Gastrocnemius medialis (tissue), 4 donors: Measurements from ENCODE around the gene SDHAF3. TPM values are rescaled to one million over a fixed set of nuclear protein-coding genes. Genes with fewer than 3 reads are reported as not detected.

Experiments used
- ATAC-seq, 2 donors: fragments of 150-250 bp; one replicate each; pipeline ENCODE4 v1.9.1; 2016
- DNase-seq, 2 donors: peaks; one replicate each; pipeline ENCODE4 v3.0.0-alpha.2; 2019
- H3K27ac ChIP-seq, 4 donors: fragments of 200-600 bp; sonication (generic); 1 replicate in 1 of 4; 2 replicates in 3 of 4; pipeline ENCODE4 v1.5.1; 2016 to 2018; ENCODE audit warnings: mild to moderate bottlenecking in 2 of 4, moderate library complexity in 1 of 4
- H3K27me3 ChIP-seq, 3 donors: fragments of 200-600 bp; sonication (generic) in 2 of 3; 1 replicate in 1 of 3; 2 replicates in 2 of 3; pipeline versions ENCODE4 v1.5.1 to v1.6.0; 2016 to 2019; ENCODE audit warnings: mild to moderate bottlenecking in 1 of 3, moderate library complexity in 1 of 3
- H3K36me3 ChIP-seq, 2 donors: fragments of 200-600 bp; sonication (generic) in 1 of 2; one replicate each; pipeline ENCODE4 v1.5.1; 2017 to 2018
- H3K4me1 ChIP-seq, 2 donors: fragments of 200-600 bp; sonication (generic) in 1 of 2; one replicate each; pipeline ENCODE4 v1.5.1; 2016 to 2017; ENCODE audit warnings: mild to moderate bottlenecking in 2 of 2
- H3K4me3 ChIP-seq, 4 donors: fragments of 200-600 bp; sonication (generic) in 3 of 4; 1 replicate in 1 of 4; 2 replicates in 3 of 4; pipeline ENCODE4 v1.5.1; 2016 to 2019; ENCODE audit warnings: mild to moderate bottlenecking in 2 of 4
- H3K9me3 ChIP-seq, 3 donors: fragments of 200-600 bp; sonication (generic) in 2 of 3; 1 replicate in 1 of 3; 2 replicates in 2 of 3; pipeline ENCODE4 v1.5.1; 2016 to 2019
- POLR2A ChIP-seq, 2 donors: fragments of 450-650 bp; IDR thresholded peaks; one replicate each; pipeline ENCODE4 v1.6.1; 2017; ENCODE audit warnings: antibody characterized with exemption in 2 of 2, mild to moderate bottlenecking in 2 of 2, moderate library complexity in 2 of 2
- in situ Hi-C, 4 donors: fragments of 200-750 bp; cut with MboI; loops; one replicate each; pipeline versions ENCODE4 v1.15.0 to v1.8.0; 2017; ENCODE audit warnings: low sequenced_read_pairs in 4 of 4
- intact Hi-C: fragments of 100-400 bp; cut with DNase I; formaldehyde crosslinking; loops from one replicate; pipeline ENCODE4 v1.15.1; 2023; ENCODE audit warnings: low total_unique reads
- total RNA-seq, 4 donors: library from RNA; depleted of rRNA; stranded (reverse); fragments of >200 nt; gene quantifications; one replicate each; pipeline versions ENCODE4 v1.1.0 to v1.2.3, GENCODE V29; 2016
- TF ChIP-seq, protein P1 (sequence below), 5 experiments: fragments of 450-650 bp in 3 of 5; fragments of 200-600 bp in 2 of 5; sonication (generic) in 2 of 5; IDR thresholded peaks in 4 of 5; conservative IDR thresholded peaks in 1 of 5; 1 replicate in 4 of 5; 2 replicates in 1 of 5; pipeline ENCODE4 v1.5.1; 2016 to 2019; ENCODE audit warnings: antibody characterized with exemption in 5 of 5, mild to moderate bottlenecking in 3 of 5, moderate library complexity in 3 of 5

The SDHAF3 gene
- total RNA-seq, 4 donors from 2014 or later, result 3.9 to 12.4 (median 6.4) TPM

DNA sequence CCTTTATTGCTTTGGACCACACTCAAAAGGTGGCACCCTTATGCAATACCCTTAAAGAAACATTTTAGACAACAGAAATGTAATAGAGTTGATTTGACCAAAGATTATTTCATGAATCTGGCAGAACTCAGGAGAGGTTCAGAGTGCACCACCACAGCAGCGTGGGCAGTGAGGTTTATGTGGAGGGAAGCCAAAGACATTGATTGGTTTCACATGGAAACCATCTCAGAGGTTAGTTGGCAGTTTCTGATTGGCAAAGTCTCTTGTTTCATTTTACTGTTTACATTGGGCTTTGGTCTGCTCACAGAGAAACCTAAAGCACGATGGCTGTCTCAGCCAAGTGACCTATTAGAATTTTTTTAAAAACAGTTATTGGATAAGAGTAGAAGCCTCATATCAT, 101.3 kb downstream of the SDHAF3 start:
- no peak for TF ChIP-seq POLR2A (IDR thresholded peaks at IDR 0.05)
- TF ChIP-seq, protein P1, sequence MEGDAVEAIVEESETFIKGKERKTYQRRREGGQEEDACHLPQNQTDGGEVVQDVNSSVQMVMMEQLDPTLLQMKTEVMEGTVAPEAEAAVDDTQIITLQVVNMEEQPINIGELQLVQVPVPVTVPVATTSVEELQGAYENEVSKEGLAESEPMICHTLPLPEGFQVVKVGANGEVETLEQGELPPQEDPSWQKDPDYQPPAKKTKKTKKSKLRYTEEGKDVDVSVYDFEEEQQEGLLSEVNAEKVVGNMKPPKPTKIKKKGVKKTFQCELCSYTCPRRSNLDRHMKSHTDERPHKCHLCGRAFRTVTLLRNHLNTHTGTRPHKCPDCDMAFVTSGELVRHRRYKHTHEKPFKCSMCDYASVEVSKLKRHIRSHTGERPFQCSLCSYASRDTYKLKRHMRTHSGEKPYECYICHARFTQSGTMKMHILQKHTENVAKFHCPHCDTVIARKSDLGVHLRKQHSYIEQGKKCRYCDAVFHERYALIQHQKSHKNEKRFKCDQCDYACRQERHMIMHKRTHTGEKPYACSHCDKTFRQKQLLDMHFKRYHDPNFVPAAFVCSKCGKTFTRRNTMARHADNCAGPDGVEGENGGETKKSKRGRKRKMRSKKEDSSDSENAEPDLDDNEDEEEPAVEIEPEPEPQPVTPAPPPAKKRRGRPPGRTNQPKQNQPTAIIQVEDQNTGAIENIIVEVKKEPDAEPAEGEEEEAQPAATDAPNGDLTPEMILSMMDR (IDR thresholded peaks at IDR 0.05 in 4 of 5, conservative IDR thresholded peaks at IDR 0.05 in 1 of 5), result no peak
- no peaks in the 10 kb centered on the region for H3K9me3 ChIP-seq
- H3K27me3 ChIP-seq, result no peaks in the 10 kb centered on the region
- intact Hi-C loops (no loop called here), in situ Hi-C loops (no loop called here)
- DNase-seq (no peak), ATAC-seq (no peak)
- no peak overlapping the region for H3K4me3 ChIP-seq
- no peak overlapping the region for H3K27ac ChIP-seq
- H3K36me3 ChIP-seq, result no peaks in the 10 kb centered on the region
- no peaks in the 10 kb centered on the region for H3K4me1 ChIP-seq

DNA sequence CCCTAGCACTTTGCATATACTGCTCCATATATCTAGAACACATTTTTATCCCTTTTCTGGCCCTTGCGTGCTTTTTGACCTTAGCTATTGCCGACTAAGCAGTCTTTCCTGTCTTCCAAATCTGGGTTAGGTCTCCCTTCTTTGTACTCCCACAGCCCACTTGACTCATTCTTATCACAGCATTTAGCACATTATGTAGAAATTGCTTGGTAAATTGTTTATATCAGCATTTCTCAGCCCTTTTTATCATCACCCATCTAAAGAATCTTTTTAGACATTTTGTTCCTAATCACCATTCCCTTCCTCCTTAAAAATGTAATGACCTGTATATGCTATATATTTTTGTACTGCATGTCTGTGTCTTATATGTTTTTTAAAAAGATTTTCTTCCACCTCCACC, 101.7 kb downstream of the SDHAF3 start:
- H3K9me3 ChIP-seq, result no peaks in the 10 kb centered on the region
- in situ Hi-C loops (no loop called here), intact Hi-C loops (no loop called here)
- H3K36me3 ChIP-seq, result no peaks in the 10 kb centered on the region
- DNase-seq (no peak), ATAC-seq (no peak)
- no peaks in the 10 kb centered on the region for H3K4me1 ChIP-seq
- no peak overlapping the region for H3K4me3 ChIP-seq
- TF ChIP-seq, protein P1 (IDR thresholded peaks at IDR 0.05 in 4 of 5, conservative IDR thresholded peaks at IDR 0.05 in 1 of 5), result no peak
- no peak for TF ChIP-seq POLR2A (IDR thresholded peaks at IDR 0.05)
- H3K27ac ChIP-seq, result no peak overlapping the region
- H3K27me3 ChIP-seq, result no peaks in the 10 kb centered on the region

DNA sequence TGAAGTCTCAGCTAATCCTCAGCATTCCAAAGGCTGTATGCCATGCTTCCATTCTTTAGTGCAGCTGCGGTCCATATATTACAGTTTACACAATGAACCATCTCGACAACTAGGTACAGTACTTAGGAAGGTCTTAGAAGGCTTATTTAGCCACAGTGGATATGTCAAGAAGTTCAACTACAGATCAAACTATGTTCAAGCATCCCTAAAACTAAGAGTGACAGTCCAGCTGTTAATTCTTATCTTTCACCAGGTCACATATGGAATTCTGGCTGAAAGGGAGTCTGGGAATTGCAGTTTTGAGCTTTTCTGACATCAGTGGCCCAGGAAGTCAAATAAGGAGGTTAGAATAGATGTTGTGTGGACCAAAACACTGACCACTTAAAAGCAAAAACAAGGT, 106.8 kb downstream of the SDHAF3 start:
- in situ Hi-C loops, result no loop called here
- Histone ChIP-seq H3K9me3 (no peaks in the 10 kb centered on the region), H3K4me1 (no peaks in the 10 kb centered on the region), H3K36me3 (no peaks in the 10 kb centered on the region), H3K27me3 (no peaks in the 10 kb centered on the region), H3K4me3 (no peak overlapping the region), H3K27ac (no peak overlapping the region)
- DNase-seq (no peak), ATAC-seq (no peak)
- intact Hi-C loops, result no loop called here
- TF ChIP-seq, protein P1 (IDR thresholded peaks at IDR 0.05 in 4 of 5, conservative IDR thresholded peaks at IDR 0.05 in 1 of 5), result no peak
- TF ChIP-seq POLR2A (IDR thresholded peaks at IDR 0.05), result no peak

DNA sequence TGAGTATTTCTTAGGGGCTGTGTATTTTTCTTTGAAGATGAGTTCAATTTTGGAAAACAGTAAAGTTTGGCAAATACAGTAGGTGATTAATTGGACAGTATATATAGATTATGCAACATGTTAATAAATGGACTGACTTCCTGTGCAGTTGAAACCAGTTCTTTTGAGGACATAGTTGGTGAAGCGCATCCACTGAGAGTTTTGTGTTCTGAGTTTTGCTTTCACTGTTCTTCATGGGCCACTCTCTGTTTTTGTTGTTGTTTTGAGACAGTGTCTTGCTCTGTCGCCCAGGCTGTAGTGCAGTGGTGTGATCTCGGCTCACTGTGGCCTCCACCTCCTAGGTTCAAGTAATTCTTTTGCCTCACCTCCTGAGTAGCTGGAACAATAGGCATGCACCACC, 109.0 kb downstream of the SDHAF3 start:
- H3K36me3 ChIP-seq, result no peaks in the 10 kb centered on the region
- no peak overlapping the region for H3K27ac ChIP-seq
- H3K27me3 ChIP-seq, result no peaks in the 10 kb centered on the region
- intact Hi-C loops (no loop called here), in situ Hi-C loops (no loop called here)
- no peak for DNase-seq
- TF ChIP-seq, protein P1 (IDR thresholded peaks at IDR 0.05 in 4 of 5, conservative IDR thresholded peaks at IDR 0.05 in 1 of 5), result no peak
- no peak for TF ChIP-seq POLR2A (IDR thresholded peaks at IDR 0.05)
- ATAC-seq, result no peak
- no peak overlapping the region for H3K4me3 ChIP-seq
- no peaks in the 10 kb centered on the region for H3K4me1 ChIP-seq
- H3K9me3 ChIP-seq, result no peaks in the 10 kb centered on the region

Other genes starting within 250 kb of the SDHAF3 start
- gene DLX6, start 112.1 kb upstream of the SDHAF3 start, total RNA-seq, result not detected
- gene DLX5, start 92.9 kb upstream of the SDHAF3 start, total RNA-seq, result under 1 TPM in 1 of 4 donors, not detected in 3; 0.41 TPM